ENCODE data around the gene SEMA4B. TPM values are rescaled to one million over a fixed set of nuclear protein-coding genes. Genes with fewer than 3 reads are reported as not detected.
"Not testable (repeated sequence)": the region's sequence is repeated elsewhere in the genome, so short reads cannot be mapped to it uniquely, and the experiment has no call there.

SEMA4B gene
- total RNA-seq, 4 donors from 2014 or later: 63.2 to 147 (median 91.3) TPM

DNA sequence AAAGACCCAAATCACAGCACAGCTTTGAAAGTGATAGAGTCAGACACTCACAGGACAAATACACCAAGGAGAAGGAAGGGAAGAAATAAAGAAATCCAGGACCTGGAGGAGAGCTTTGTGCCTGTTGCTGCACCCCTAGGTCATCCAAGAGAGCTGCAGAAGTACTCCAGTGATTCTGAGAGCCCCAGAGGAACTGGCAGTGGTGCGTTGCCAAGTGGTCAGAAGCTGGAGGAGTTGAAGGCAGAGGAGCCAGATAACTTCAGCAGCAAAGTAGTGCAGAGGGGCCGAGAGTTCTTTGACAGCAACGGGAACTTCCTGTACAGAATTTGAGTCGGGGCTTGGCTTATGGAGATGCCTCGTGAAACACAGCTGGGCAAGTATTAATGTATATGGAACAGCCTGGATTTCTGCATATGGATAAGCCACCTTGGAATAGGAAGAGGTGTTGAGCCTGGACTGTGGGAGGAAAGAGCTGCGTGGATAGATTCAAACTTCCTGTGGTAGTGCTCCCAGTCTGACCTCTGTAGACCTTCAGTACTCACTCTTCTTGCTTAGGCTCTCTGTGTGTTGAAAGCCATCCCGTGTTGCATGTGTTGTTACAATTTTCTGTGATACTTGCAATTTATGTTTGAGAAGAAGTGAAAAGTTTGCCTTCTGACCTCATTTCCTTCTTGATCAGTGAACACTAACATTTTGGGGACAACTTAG lies 70.5 kb downstream of the SEMA4B start:
- Histone ChIP-seq H3K27ac (no peak overlapping the region), H3K4me1 (peaks cover 0 to 18% (median 10%) of the 10 kb centered on the region in 4 donors), H3K27me3 (no peaks in the 10 kb centered on the region), H3K4me3 (no peak overlapping the region), H3K36me3 (peaks cover 0 to 43% (median 0%) of the 10 kb centered on the region in 3 donors), H3K9me3 (no peaks in the 10 kb centered on the region)
- DNase-seq: no peak
- TF ChIP-seq, protein P1, sequence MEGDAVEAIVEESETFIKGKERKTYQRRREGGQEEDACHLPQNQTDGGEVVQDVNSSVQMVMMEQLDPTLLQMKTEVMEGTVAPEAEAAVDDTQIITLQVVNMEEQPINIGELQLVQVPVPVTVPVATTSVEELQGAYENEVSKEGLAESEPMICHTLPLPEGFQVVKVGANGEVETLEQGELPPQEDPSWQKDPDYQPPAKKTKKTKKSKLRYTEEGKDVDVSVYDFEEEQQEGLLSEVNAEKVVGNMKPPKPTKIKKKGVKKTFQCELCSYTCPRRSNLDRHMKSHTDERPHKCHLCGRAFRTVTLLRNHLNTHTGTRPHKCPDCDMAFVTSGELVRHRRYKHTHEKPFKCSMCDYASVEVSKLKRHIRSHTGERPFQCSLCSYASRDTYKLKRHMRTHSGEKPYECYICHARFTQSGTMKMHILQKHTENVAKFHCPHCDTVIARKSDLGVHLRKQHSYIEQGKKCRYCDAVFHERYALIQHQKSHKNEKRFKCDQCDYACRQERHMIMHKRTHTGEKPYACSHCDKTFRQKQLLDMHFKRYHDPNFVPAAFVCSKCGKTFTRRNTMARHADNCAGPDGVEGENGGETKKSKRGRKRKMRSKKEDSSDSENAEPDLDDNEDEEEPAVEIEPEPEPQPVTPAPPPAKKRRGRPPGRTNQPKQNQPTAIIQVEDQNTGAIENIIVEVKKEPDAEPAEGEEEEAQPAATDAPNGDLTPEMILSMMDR (IDR thresholded peaks at IDR 0.05): no peak
- TF ChIP-seq POLR2A (IDR thresholded peaks at IDR 0.05): no peak

DNA sequence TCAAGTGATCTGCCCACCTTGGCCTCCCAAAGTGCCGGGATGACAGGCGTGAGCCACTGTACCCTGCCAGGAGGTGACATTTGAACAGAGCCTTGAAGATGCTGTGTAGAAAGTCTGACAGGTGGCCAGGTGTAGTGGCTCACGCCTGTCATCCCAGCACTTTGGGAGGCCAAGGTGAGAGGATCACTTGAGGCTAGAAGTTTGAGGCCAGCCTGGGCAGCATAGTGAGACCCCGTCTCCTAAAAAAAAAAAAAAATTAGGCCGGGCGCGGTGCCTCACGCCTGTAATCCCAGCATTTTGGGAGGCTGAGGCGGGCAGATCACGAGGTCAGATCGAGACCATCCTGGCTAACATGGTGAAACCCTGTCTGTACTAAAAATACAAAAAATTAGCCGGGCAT lies 77.3 kb downstream of the SEMA4B start:
- not testable (repeated sequence) for H3K9me3 ChIP-seq, DNase-seq, H3K4me3 ChIP-seq, H3K4me1 ChIP-seq, H3K27me3 ChIP-seq, H3K27ac ChIP-seq
- H3K36me3 ChIP-seq: peaks cover 0 to 12% (median 0%) of the 10 kb centered on the region in 3 donors

Small RNA genes within 50 kb of the gene (small RNA-seq; reads per million reads assigned to genes)
- 0 reads per million in 2 donors for gene RN7SL346P

Other genes starting within 250 kb of the SEMA4B start
- 10 to 100 TPM; 19.8 to 31.3 (median 23.2) TPM for gene ZNF710, start 200.0 kb upstream of the SEMA4B start, total RNA-seq
- gene IDH2, start 98.9 kb upstream of the SEMA4B start, total RNA-seq: 100 to 1,000 TPM in 3 of 4 donors, 10 to 100 TPM in 1; 89.9 to 184 (median 119) TPM
- gene CIB1, start 32.6 kb downstream of the SEMA4B start, total RNA-seq: 100 to 1,000 TPM in 3 of 4 donors, 10 to 100 TPM in 1; 71.0 to 166 (median 130) TPM
- 10 to 100 TPM in 3 of 4 donors, 1 to 10 TPM in 1; 8.3 to 24.0 (median 19.6) TPM for gene GDPGP1, start 32.9 kb downstream of the SEMA4B start, total RNA-seq
- not detected for gene TTLL13, start 48.2 kb downstream of the SEMA4B start, total RNA-seq
- 10 to 100 TPM; 33.5 to 48.7 (median 39.2) TPM for gene NGRN, start 64.3 kb downstream of the SEMA4B start, total RNA-seq
- gene ZNF774, start 151.0 kb downstream of the SEMA4B start, total RNA-seq: 10 to 100 TPM in 1 of 4 donors, 1 to 10 TPM in 3; 4.0 to 11.7 (median 8.7) TPM
- 100 to 1,000 TPM; 162 to 334 (median 168) TPM for gene IQGAP1, start 186.9 kb downstream of the SEMA4B start, total RNA-seq

Measured in Peyer's patch (tissue), 4 donors.